SU-DHL-6 (cell line): Measurements from ENCODE around the gene GEMIN5.

Experiments used
- H2AFZ ChIP-seq: fragments of 200-600 bp; sonication (generic); 2 replicates; pipeline ENCODE4 v1.6.1; 2014; ENCODE audit warnings: low read depth, mild to moderate bottlenecking, moderate library complexity, mixed read lengths, antibody characterized with exemption, low read length; ENCODE audit not compliant: severe bottlenecking
- H3F3A ChIP-seq: fragments of 200-600 bp; shearing (Covaris generic); 2 replicates; pipeline ENCODE4 v1.6.0; 2016; ENCODE audit warnings: antibody characterized with exemption, mild to moderate bottlenecking; ENCODE audit not compliant: insufficient read depth
- H3K27ac ChIP-seq: fragments of 200-600 bp; sonication (generic); 2 replicates; pipeline ENCODE4 v1.5.1; 2016; ENCODE audit warnings: low read depth, mild to moderate bottlenecking, low read length, moderate library complexity, mixed read lengths
- H3K27me3 ChIP-seq: fragments of 200-600 bp; sonication (generic), shearing (Covaris generic); 2 replicates; pipeline ENCODE4 v1.6.0; 2014; ENCODE audit warnings: mild to moderate bottlenecking, low read length
- H3K36me3 ChIP-seq: fragments of 200-600 bp; sonication (generic); 2 replicates; pipeline ENCODE4 v1.6.1; 2014; ENCODE audit warnings: mild to moderate bottlenecking, low read length, mixed read lengths
- H3K4me2 ChIP-seq: fragments of 300-600, 200-600 bp; shearing (Covaris generic), sonication (generic); 2 replicates; pipeline ENCODE4 v1.6.0; 2014; ENCODE audit warnings: low read length, low read depth, mild to moderate bottlenecking; ENCODE audit not compliant: poor library complexity, severe bottlenecking
- H3K4me3 ChIP-seq: fragments of 200-600 bp; sonication (generic); 2 replicates; pipeline ENCODE4 v1.5.1; 2014; ENCODE audit warnings: antibody characterized with exemption, low read length, mild to moderate bottlenecking, mixed read lengths; ENCODE audit not compliant: insufficient read depth, poor library complexity, severe bottlenecking
- H3K79me2 ChIP-seq: fragments of 200-600 bp; sonication (generic); 2 replicates; pipeline ENCODE4 v1.6.1; 2014; ENCODE audit warnings: mild to moderate bottlenecking, low read length, moderate library complexity; ENCODE audit not compliant: insufficient read depth
- H3K9ac ChIP-seq: fragments of 200-600 bp; sonication (generic); 2 replicates; pipeline ENCODE4 v1.7.0; 2014; ENCODE audit warnings: mild to moderate bottlenecking, low read length
- H3K9me2 ChIP-seq: fragments of 200-600 bp; sonication (generic); replicated peaks from 2 replicates; pipeline ENCODE4 v1.6.1; 2014; ENCODE audit warnings: low read length; ENCODE audit not compliant: insufficient read depth
- H3K9me3 ChIP-seq: fragments of 200-600 bp; sonication (generic); 2 replicates; pipeline ENCODE4 v1.6.1; 2014; ENCODE audit warnings: low read length, mixed read lengths; ENCODE audit not compliant: insufficient read depth
- H4K20me1 ChIP-seq: fragments of 200-600 bp; sonication (generic); 2 replicates; pipeline ENCODE4 v1.6.1; 2014; ENCODE audit warnings: low read depth, mild to moderate bottlenecking, antibody characterized with exemption, low read length, moderate library complexity, mixed read lengths
- EZH2phosphoT487 ChIP-seq: fragments of 200-600 bp; sonication (generic), shearing (Covaris generic); conservative IDR thresholded peaks from 2 replicates; pipeline ENCODE4 v1.6.1; 2018; ENCODE audit warnings: mild to moderate bottlenecking, antibody characterized with exemption, low read length, moderate library complexity, mixed read lengths
- TF ChIP-seq, protein P1 (sequence below): fragments of 200-600 bp; sonication (generic); IDR thresholded peaks from one replicate; pipeline ENCODE4 v1.5.1; 2017; ENCODE audit warnings: antibody characterized with exemption, mild to moderate bottlenecking, low read length, moderate library complexity; ENCODE audit not compliant: insufficient read depth, poor library complexity, severe bottlenecking

GEMIN5 gene

GRCh38 chr5:154868702-154869101, 69.3 kb downstream of the GEMIN5 start:
- H3K79me2 ChIP-seq = peaks cover 19% of the 10 kb centered on the region
- no peak overlapping the region for H3K9ac ChIP-seq

GRCh38 chr5:154866841-154867240, 71.2 kb downstream of the GEMIN5 start:
- Histone ChIP-seq H3F3A (peaks cover 3% of the 10 kb centered on the region; the same call in 1 of the 2 replicates), H3K9ac (no peak overlapping the region), H3K27ac (no peak overlapping the region), H3K27me3 (no peaks in the 10 kb centered on the region), H3K79me2 (peaks cover 37% of the 10 kb centered on the region), H3K4me2 (no peak overlapping the region), H3K9me3 (no peaks in the 10 kb centered on the region), H3K9me2 (no peaks in the 10 kb centered on the region), H4K20me1 (peaks cover 16% of the 10 kb centered on the region; the same call in 1 of the 2 replicates), H3K4me3 (no peak overlapping the region), H2AFZ (no peak overlapping the region), H3K36me3 (peaks cover 55% of the 10 kb centered on the region)
- TF ChIP-seq EZH2phosphoT487 = no peak
- TF ChIP-seq, protein P1, sequence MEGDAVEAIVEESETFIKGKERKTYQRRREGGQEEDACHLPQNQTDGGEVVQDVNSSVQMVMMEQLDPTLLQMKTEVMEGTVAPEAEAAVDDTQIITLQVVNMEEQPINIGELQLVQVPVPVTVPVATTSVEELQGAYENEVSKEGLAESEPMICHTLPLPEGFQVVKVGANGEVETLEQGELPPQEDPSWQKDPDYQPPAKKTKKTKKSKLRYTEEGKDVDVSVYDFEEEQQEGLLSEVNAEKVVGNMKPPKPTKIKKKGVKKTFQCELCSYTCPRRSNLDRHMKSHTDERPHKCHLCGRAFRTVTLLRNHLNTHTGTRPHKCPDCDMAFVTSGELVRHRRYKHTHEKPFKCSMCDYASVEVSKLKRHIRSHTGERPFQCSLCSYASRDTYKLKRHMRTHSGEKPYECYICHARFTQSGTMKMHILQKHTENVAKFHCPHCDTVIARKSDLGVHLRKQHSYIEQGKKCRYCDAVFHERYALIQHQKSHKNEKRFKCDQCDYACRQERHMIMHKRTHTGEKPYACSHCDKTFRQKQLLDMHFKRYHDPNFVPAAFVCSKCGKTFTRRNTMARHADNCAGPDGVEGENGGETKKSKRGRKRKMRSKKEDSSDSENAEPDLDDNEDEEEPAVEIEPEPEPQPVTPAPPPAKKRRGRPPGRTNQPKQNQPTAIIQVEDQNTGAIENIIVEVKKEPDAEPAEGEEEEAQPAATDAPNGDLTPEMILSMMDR = no peak

More at GRCh38 chr5:154868702-154869101, 69.3 kb downstream of the GEMIN5 start:
- H3K4me2 ChIP-seq = no peak overlapping the region
- TF ChIP-seq, protein P1 = no peak
- no peak for TF ChIP-seq EZH2phosphoT487
- no peaks in the 10 kb centered on the region for H4K20me1 ChIP-seq
- no peaks in the 10 kb centered on the region for H3K27me3 ChIP-seq
- H3K36me3 ChIP-seq = peaks cover 52% of the 10 kb centered on the region
- H2AFZ ChIP-seq = no peak overlapping the region
- no peaks in the 10 kb centered on the region for H3K9me2 ChIP-seq
- H3K27ac ChIP-seq = no peak overlapping the region
- peaks cover 3% of the 10 kb centered on the region; the same call in 1 of the 2 replicates for H3F3A ChIP-seq
- H3K4me3 ChIP-seq = no peak overlapping the region
- H3K9me3 ChIP-seq = no peaks in the 10 kb centered on the region

DNA sequence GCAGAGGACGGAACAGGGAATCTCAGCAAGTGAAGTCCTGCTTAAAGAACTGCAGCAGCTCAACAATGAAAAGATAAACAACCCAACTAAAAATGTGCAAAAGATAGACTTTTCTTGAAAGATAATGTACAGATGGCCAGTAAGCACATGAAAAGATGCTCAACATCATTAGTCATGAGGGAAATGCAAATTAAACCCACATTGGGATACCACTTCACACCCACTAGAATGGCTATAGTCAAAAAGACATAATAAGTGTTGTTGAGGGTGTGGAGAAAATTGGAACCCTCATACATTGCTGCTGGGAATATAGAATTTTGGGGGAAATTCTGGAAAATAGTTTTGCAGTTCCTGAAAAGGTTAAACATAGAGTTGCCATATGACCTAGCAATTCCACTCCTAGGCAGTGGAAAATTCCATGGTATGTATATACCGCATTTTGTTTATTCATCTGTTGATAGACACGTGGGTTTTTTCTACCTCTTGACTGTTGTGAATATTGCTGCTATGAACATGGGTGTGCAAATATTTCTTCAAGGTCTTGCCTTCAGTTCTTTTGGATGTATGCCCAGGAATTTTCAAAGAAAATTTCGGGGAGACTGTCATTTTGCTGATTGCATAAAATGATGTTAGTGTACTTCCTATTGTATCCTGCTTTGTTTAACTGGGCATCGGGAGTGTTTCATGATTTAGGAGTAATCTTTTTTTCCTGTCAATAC, 72.4 kb downstream of the GEMIN5 start:
- no peak overlapping the region for H3K4me3 ChIP-seq
- no peak for TF ChIP-seq EZH2phosphoT487
- TF ChIP-seq, protein P1 = no peak
- H3K9me2 ChIP-seq = no peaks in the 10 kb centered on the region
- H3K4me2 ChIP-seq = no peak overlapping the region
- no peaks in the 10 kb centered on the region for H3K27me3 ChIP-seq
- peaks cover 3% of the 10 kb centered on the region; the same call in 1 of the 2 replicates for H3F3A ChIP-seq
- peaks cover 47% of the 10 kb centered on the region for H3K36me3 ChIP-seq
- H3K79me2 ChIP-seq = peaks cover 49% of the 10 kb centered on the region
- H4K20me1 ChIP-seq = peaks cover 23% of the 10 kb centered on the region
- no peaks in the 10 kb centered on the region for H3K9me3 ChIP-seq
- no peak overlapping the region for H3K27ac ChIP-seq
- H2AFZ ChIP-seq = no peak overlapping the region
- no peak overlapping the region for H3K9ac ChIP-seq
